ENCODE measurements around the gene AGAP5. TPM values are rescaled to one million over a fixed set of nuclear protein-coding genes. Genes with fewer than 3 reads are reported as not detected.

The AGAP5 gene
- total RNA-seq, 2 experiments from 2014 or later, result 7.8 to 9.0 TPM

DNA sequence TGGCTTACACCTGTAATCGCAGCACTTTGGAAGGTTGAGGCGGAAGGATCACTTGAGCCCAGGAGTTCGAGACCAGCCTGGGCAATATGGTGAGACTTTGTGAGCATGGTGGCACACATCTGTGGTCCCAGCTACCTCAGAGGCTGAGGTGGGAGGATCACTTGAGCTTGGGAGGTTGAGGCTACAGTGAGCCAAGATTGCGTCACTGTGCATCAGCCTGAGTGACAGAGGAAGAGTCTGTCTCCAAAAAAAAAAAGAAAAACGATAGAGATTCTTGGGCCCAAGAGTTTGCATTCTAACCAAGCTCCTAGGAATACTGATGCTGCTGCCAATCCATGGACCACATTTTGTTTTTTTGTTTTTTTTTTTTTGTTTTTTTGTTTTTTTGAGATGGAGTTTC is 68.7 kb downstream of the AGAP5 start:
- Mint-ChIP-seq H3K9me3 (no peaks in the 10 kb centered on the region), H3K27ac (no peak overlapping the region), H3K27me3 (ENCODE audit: low read depth) (no peaks in the 10 kb centered on the region), H3K36me3 (ENCODE audit: low read depth) (peaks cover 3% of the 10 kb centered on the region), H3K4me3 (no peak overlapping the region), H3K4me1 (ENCODE audit: low read depth) (peaks cover 17% of the 10 kb centered on the region)
- DNase-seq, result no peak
- CTCF ChIA-PET, result interaction anchor here (3.4 kb wide), 1 partner anchor 15 kb away, joined by 11 read pairs; no protein-coding TSS in a partner anchor
- intact Hi-C loops (cut with micrococcal nuclease), result loop anchor here (5.0 to 10.0 kb wide), 5 partner anchors 102 to 956 kb away; partner anchors contain the start of genes ANXA7, ECD and FAM149B1

GRCh38 chr10:73628405-73628804 is 69.5 kb downstream of the AGAP5 start:
- Mint-ChIP-seq H3K27ac (no peak overlapping the region), H3K9me3 (no peaks in the 10 kb centered on the region), H3K27me3 (ENCODE audit: low read depth) (no peaks in the 10 kb centered on the region), H3K4me3 (no peak overlapping the region), H3K4me1 (ENCODE audit: low read depth) (peaks cover 17% of the 10 kb centered on the region), H3K36me3 (ENCODE audit: low read depth) (peaks cover 3% of the 10 kb centered on the region)
- intact Hi-C loops (cut with micrococcal nuclease), result loop anchor here (5.0 to 10.0 kb wide), 5 partner anchors 101 to 956 kb away; partner anchors contain the start of genes ANXA7, ECD and FAM149B1
- no peak for DNase-seq
- CTCF ChIA-PET, result interaction anchor here (3.3 kb wide), 1 partner anchor 16 kb away, joined by 19 read pairs; no protein-coding TSS in a partner anchor

- peak overlapping the region; percentile 99 for H3K4me3 Mint-ChIP-seq
- peaks cover 3% of the 10 kb centered on the region for H3K36me3 Mint-ChIP-seq (ENCODE audit: low read depth)
- CTCF ChIA-PET, result interaction anchor here (1.7 to 3.3 kb wide), 2 partner anchors 17 to 97 kb away, joined by 4 to 19 read pairs; no protein-coding TSS in a partner anchor
- H3K27me3 Mint-ChIP-seq (ENCODE audit: low read depth), result no peaks in the 10 kb centered on the region
- DNase-seq, result no peak
- no peak overlapping the region for H3K27ac Mint-ChIP-seq
- H3K4me1 Mint-ChIP-seq (ENCODE audit: low read depth), result peaks cover 17% of the 10 kb centered on the region
- no peaks in the 10 kb centered on the region for H3K9me3 Mint-ChIP-seq
- intact Hi-C loops (cut with micrococcal nuclease), result loop anchor here (5.0 to 10.0 kb wide), 5 partner anchors 100 to 958 kb away; partner anchors contain the start of genes ANXA7, ECD and FAM149B1
These were observed 70.6 kb downstream of the AGAP5 start for GRCh38 chr10:73627300-73627699.

DNA sequence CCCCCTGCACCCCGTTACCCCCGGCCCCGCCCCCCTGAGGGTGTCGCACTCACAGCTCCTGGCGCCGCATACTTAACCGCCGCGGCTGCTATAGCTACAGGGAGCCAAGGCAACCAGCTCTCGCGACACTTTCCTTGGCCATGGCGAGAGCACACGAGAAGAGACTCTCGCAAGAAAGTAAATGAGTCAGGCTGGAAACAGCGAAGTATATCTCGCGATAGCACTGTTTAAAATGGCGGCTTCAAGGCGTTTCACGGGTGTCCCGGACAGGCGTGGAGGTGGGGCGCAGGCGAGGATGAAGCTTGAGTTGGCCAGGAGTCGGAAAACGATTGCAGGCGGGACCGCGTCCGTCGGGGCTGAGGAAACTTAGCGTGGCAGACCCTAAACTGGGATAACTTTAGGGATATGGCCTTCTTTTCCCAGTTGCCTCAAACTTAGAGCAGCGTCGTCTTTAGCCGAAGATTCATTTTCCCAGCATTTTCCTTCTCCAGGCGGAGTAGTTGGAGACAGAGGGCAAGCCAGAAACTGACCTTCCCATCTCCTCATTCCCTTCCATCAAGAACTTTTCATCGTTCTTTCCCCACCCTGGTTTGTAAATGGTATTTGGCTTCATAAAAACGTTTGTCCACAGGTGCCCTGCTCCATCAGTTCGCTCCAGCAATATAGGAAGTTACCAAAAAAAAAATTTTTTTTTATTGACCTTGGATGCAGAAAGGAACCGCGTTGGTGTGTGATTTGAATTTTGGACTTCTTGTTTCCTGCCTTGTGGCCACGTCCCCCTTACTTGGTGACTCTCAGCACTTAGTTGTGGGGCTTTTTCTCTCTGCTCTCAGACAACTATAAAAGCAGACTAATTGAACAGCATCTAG is 71.8 kb downstream of the AGAP5 start:
- Mint-ChIP-seq H3K9me3 (no peaks in the 10 kb centered on the region), H3K36me3 (ENCODE audit: low read depth) (peaks cover 3% of the 10 kb centered on the region), H3K27ac (peak overlapping the region; percentile 95), H3K27me3 (ENCODE audit: low read depth) (no peaks in the 10 kb centered on the region), H3K4me1 (ENCODE audit: low read depth) (peaks cover 17% of the 10 kb centered on the region), H3K4me3 (peak overlapping the region; percentile 99)
- intact Hi-C loops (cut with micrococcal nuclease), result loop anchor here (1.0 to 10.0 kb wide), 13 partner anchors 18 to 959 kb away; partner anchors contain the start of genes ANXA7, CFAP70, DNAJC9 and ECD
- CTCF ChIA-PET, result interaction anchor here (0.7 to 3.3 kb wide), 3 partner anchors 19 to 415 kb away, joined by 3 to 19 read pairs (median 4); no protein-coding TSS in a partner anchor
- DNase-seq, result peak; percentile 97

- peak; percentile 23 for DNase-seq
- H3K4me1 Mint-ChIP-seq (ENCODE audit: low read depth), result peaks cover 17% of the 10 kb centered on the region
- CTCF ChIA-PET, result interaction anchor here (0.7 to 3.3 kb wide), 4 partner anchors 19 to 414 kb away, joined by 3 to 19 read pairs (median 4); no protein-coding TSS in a partner anchor
- peaks cover 3% of the 10 kb centered on the region for H3K36me3 Mint-ChIP-seq (ENCODE audit: low read depth)
- H3K27ac Mint-ChIP-seq, result peak overlapping the region; percentile 95
- peak overlapping the region; percentile 99 for H3K4me3 Mint-ChIP-seq
- H3K27me3 Mint-ChIP-seq (ENCODE audit: low read depth), result no peaks in the 10 kb centered on the region
- H3K9me3 Mint-ChIP-seq, result no peaks in the 10 kb centered on the region
- intact Hi-C loops (cut with micrococcal nuclease), result loop anchor here (1.0 to 10.0 kb wide), 8 partner anchors 19 to 960 kb away; partner anchors contain the start of genes ANXA7, DNAJC9, ECD and FAM149B1
These were observed 72.7 kb downstream of the AGAP5 start for GRCh38 chr10:73625004-73625883.

Other genes starting within 250 kb of the AGAP5 start
- 10 to 100 TPM; 34.9 to 35.8 TPM for gene PPP3CB, start 202.1 kb downstream of the AGAP5 start, total RNA-seq
- 1 to 10 TPM; 3.5 to 3.8 TPM for gene USP54, start 106.8 kb downstream of the AGAP5 start, total RNA-seq
- gene MYOZ1, start 56.6 kb downstream of the AGAP5 start, total RNA-seq, result not detected
- not detected for gene SYNPO2L, start 42.1 kb downstream of the AGAP5 start, total RNA-seq
- gene SEC24C, start 46.3 kb upstream of the AGAP5 start, total RNA-seq, result 10 to 100 TPM; 67.0 to 68.1 TPM
- 10 to 100 TPM; 27.4 to 28.8 TPM for gene CHCHD1, start 83.9 kb upstream of the AGAP5 start, total RNA-seq
- gene ZSWIM8, start 87.5 kb upstream of the AGAP5 start, total RNA-seq, result 10 to 100 TPM; 25.8 to 26.7 TPM
- gene NDST2, start 113.5 kb upstream of the AGAP5 start, total RNA-seq, result 100 to 1,000 TPM; 102 to 127 TPM
- gene CAMK2G, start 176.4 kb upstream of the AGAP5 start, total RNA-seq, result 10 to 100 TPM; 22.9 to 26.3 TPM
- under 1 TPM; 0.26 to 0.27 TPM for gene PLAU, start 213.0 kb upstream of the AGAP5 start, total RNA-seq

Data from activated naive CD4-positive, alpha-beta T cell treated with anti-CD3 and anti-CD28 coated beads for 36 hours (primary cell).